K562 (cell line): ENCODE data around the gene FAM110D. TPM values are rescaled to one million over a fixed set of nuclear protein-coding genes. Genes with fewer than 3 reads are reported as not detected.
A peak's percentile ranks its signal among the peaks of the same experiment; 100 is the strongest.

Source experiments
- ETV1 ChIP-seq: fragments of 450-650 bp; conservative IDR thresholded peaks from 2 replicates; pipeline ENCODE4 v1.6.1; 2016; ENCODE audit warnings: missing genetic modification characterization, control low read depth, low read depth, missing compliant biosample characterization
- EWSR1 ChIP-seq: fragments of 450-650 bp; IDR thresholded peaks from 2 replicates; pipeline ENCODE4 v1.6.1; 2018; ENCODE audit warnings: borderline replicate concordance, mild to moderate bottlenecking, low read depth, moderate library complexity; ENCODE audit not compliant: partially characterized antibody
- ILF3 ChIP-seq: fragments of 450-650 bp; IDR thresholded peaks from 2 replicates; pipeline ENCODE4 v1.6.1; 2018; ENCODE audit warnings: antibody characterized with exemption, mild to moderate bottlenecking, moderate library complexity, borderline replicate concordance
- MEF2D ChIP-seq: conservative IDR thresholded peaks from 2 replicates; pipeline ENCODE4 v1.6.1; 2016; ENCODE audit warnings: low read depth, missing genetic modification characterization, missing compliant biosample characterization
- MEIS2 ChIP-seq: fragments of 450-650 bp; IDR thresholded peaks from 2 replicates; pipeline ENCODE4 v1.6.1; 2014; ENCODE audit warnings: mild to moderate bottlenecking; ENCODE audit not compliant: partially characterized antibody
- NRF1 ChIP-seq, 2 experiments: fragments of 450-650 bp; IDR thresholded peaks in 1 of 2; conservative IDR thresholded peaks in 1 of 2; 2 replicates each; pipeline ENCODE4 v1.6.1; 2014; ENCODE audit warnings: mild to moderate bottlenecking in 2 of 2
- PTBP1 ChIP-seq: fragments of 200-400 bp; formaldehyde crosslinking; IDR thresholded peaks from 2 replicates; pipeline ENCODE4 v1.6.1; 2017; ENCODE audit warnings: low read depth, low read length
- STAT5A ChIP-seq: IDR thresholded peaks from 2 replicates; pipeline ENCODE4 v1.6.1; 2012; ENCODE audit warnings: low read length, inconsistent platforms, borderline replicate concordance
- TCF7L2 ChIP-seq: fragments of 150-350 bp; IDR thresholded peaks from 2 replicates; pipeline ENCODE4 v1.6.1; 2016; ENCODE audit warnings: low read depth, mild to moderate bottlenecking, low read length, moderate library complexity
- ZNF232 ChIP-seq: sonication (generic); formaldehyde crosslinking; IDR thresholded peaks from 2 replicates; pipeline ENCODE4 v1.8.0; 2022; ENCODE audit warnings: mild to moderate bottlenecking, missing genetic modification reagents
- ZNF316 ChIP-seq: fragments of 450-650 bp; IDR thresholded peaks from 2 replicates; pipeline ENCODE4 v1.6.1; 2016
- polyA plus RNA-seq, 8 experiments: library from polyadenylated mRNA; depleted of rRNA in 4 of 8; stranded (reverse) in 5 of 8; unstranded in 3 of 8; fragments of >200 nt; fragmentation: Nextera tagmentation in 2 of 8; fragmentation: Illumina TruSeq in 1 of 8; extraction: Ambion mirVana in 2 of 8; extraction: Trizol in 1 of 8; gene quantifications; 2 replicates each; pipeline versions ENCODE4 v1.2.1 to v1.2.3, GENCODE V29; 2011 to 2014; ENCODE audit warnings: inconsistent platforms in 1 of 8, missing spikeins in 1 of 8
- total RNA-seq, 7 experiments: library from RNA; depleted of rRNA in 6 of 7; stranded (reverse); fragments of >200 nt in 6 of 7; fragmentation: Illumina TruSeq in 2 of 7; extraction: Trizol in 2 of 7; gene quantifications; 2 replicates each; pipeline versions ENCODE4 v1.2.1 to v1.2.3, GENCODE V29; 2011 to 2021; ENCODE audit warnings: low replicate concordance in 1 of 7
- TF ChIP-seq, protein P1 (sequence below): fragments of 450-650 bp; conservative IDR thresholded peaks from 2 replicates; pipeline ENCODE4 v1.6.1; 2016; ENCODE audit warnings: missing genetic modification characterization, low read depth, mild to moderate bottlenecking, control low read depth, missing compliant biosample characterization
- TF ChIP-seq, protein P2 (sequence below): sonication (generic); formaldehyde crosslinking; IDR thresholded peaks from 2 replicates; pipeline ENCODE4 v1.5.0; 2020; ENCODE audit warnings: missing genetic modification reagents
- TF ChIP-seq, protein P3 (sequence below): fragments of 200-600 bp; sonication (generic); IDR thresholded peaks from one replicate; pipeline ENCODE4 v1.6.1; 2012; ENCODE audit warnings: mild to moderate bottlenecking, low read depth, low read length, inconsistent platforms

The FAM110D gene
- total and polyA plus RNA-seq, 9 of the 15 experiments (the other 6 are each of a cell fraction or from before 2014, with no cell fraction given): 0.04 to 1.1 (median 0.33) TPM

DNA sequence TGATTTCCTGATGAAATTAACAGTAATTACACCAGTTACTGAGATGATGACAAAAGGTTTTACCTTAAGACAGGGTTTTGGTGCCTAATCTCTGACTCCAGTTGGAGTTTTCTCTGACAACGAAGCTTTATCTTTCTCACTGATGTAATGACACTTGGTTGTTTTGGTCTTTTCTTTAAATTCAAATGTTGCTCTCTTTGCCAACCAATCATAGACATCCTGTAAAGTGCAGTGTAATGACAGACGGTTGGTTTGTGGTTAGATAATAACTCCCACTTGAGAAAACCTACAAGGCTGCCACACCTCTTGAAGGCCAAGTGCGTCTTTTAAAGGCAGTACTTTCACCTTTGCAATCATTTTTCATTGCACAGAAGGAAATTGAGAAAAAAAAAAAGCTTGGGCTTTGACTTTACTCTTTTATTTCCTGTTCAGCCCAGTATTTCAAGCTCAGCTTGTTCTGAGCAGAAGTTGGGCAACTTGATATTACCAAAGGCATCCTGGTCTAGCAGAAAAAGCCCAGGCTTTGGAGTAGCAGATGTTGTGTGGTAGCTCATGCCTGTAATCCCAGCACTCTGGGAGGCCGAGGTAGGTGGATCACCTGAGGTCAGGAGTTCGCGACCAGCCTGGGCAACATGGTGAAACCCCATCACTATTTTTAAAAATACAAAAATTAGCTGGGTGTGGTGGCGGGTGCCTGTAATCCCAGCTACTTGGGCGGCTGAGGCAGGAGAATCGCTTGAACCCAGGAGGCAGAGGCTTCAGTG is 32.4 kb upstream of the FAM110D start (continued):
- TF ChIP-seq, protein P1, sequence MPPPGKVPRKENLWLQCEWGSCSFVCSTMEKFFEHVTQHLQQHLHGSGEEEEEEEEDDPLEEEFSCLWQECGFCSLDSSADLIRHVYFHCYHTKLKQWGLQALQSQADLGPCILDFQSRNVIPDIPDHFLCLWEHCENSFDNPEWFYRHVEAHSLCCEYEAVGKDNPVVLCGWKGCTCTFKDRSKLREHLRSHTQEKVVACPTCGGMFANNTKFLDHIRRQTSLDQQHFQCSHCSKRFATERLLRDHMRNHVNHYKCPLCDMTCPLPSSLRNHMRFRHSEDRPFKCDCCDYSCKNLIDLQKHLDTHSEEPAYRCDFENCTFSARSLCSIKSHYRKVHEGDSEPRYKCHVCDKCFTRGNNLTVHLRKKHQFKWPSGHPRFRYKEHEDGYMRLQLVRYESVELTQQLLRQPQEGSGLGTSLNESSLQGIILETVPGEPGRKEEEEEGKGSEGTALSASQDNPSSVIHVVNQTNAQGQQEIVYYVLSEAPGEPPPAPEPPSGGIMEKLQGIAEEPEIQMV (tag): 0 out of 2 replicates have a peak, but pooled peaks have one; percentile 17
- peak in 1 of 2 experiments; percentile 16; a peak in 1 of 4 replicates for TF ChIP-seq NRF1 (conservative IDR thresholded peaks at IDR 0.05 in 1 of 2, IDR thresholded peaks at IDR 0.05 in 1 of 2)
- no peak for TF ChIP-seq PTBP1
- TF ChIP-seq ILF3: peak; percentile 74; the same call in 1 of the 2 replicates
- TF ChIP-seq STAT5A: peak; percentile 89
- peak; percentile 57; the same call in 1 of the 2 replicates for TF ChIP-seq ETV1 (tag)
- TF ChIP-seq, protein P2, sequence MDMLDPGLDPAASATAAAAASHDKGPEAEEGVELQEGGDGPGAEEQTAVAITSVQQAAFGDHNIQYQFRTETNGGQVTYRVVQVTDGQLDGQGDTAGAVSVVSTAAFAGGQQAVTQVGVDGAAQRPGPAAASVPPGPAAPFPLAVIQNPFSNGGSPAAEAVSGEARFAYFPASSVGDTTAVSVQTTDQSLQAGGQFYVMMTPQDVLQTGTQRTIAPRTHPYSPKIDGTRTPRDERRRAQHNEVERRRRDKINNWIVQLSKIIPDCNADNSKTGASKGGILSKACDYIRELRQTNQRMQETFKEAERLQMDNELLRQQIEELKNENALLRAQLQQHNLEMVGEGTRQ (CRISPR knock-in tag): no peak
- TF ChIP-seq, protein P3, sequence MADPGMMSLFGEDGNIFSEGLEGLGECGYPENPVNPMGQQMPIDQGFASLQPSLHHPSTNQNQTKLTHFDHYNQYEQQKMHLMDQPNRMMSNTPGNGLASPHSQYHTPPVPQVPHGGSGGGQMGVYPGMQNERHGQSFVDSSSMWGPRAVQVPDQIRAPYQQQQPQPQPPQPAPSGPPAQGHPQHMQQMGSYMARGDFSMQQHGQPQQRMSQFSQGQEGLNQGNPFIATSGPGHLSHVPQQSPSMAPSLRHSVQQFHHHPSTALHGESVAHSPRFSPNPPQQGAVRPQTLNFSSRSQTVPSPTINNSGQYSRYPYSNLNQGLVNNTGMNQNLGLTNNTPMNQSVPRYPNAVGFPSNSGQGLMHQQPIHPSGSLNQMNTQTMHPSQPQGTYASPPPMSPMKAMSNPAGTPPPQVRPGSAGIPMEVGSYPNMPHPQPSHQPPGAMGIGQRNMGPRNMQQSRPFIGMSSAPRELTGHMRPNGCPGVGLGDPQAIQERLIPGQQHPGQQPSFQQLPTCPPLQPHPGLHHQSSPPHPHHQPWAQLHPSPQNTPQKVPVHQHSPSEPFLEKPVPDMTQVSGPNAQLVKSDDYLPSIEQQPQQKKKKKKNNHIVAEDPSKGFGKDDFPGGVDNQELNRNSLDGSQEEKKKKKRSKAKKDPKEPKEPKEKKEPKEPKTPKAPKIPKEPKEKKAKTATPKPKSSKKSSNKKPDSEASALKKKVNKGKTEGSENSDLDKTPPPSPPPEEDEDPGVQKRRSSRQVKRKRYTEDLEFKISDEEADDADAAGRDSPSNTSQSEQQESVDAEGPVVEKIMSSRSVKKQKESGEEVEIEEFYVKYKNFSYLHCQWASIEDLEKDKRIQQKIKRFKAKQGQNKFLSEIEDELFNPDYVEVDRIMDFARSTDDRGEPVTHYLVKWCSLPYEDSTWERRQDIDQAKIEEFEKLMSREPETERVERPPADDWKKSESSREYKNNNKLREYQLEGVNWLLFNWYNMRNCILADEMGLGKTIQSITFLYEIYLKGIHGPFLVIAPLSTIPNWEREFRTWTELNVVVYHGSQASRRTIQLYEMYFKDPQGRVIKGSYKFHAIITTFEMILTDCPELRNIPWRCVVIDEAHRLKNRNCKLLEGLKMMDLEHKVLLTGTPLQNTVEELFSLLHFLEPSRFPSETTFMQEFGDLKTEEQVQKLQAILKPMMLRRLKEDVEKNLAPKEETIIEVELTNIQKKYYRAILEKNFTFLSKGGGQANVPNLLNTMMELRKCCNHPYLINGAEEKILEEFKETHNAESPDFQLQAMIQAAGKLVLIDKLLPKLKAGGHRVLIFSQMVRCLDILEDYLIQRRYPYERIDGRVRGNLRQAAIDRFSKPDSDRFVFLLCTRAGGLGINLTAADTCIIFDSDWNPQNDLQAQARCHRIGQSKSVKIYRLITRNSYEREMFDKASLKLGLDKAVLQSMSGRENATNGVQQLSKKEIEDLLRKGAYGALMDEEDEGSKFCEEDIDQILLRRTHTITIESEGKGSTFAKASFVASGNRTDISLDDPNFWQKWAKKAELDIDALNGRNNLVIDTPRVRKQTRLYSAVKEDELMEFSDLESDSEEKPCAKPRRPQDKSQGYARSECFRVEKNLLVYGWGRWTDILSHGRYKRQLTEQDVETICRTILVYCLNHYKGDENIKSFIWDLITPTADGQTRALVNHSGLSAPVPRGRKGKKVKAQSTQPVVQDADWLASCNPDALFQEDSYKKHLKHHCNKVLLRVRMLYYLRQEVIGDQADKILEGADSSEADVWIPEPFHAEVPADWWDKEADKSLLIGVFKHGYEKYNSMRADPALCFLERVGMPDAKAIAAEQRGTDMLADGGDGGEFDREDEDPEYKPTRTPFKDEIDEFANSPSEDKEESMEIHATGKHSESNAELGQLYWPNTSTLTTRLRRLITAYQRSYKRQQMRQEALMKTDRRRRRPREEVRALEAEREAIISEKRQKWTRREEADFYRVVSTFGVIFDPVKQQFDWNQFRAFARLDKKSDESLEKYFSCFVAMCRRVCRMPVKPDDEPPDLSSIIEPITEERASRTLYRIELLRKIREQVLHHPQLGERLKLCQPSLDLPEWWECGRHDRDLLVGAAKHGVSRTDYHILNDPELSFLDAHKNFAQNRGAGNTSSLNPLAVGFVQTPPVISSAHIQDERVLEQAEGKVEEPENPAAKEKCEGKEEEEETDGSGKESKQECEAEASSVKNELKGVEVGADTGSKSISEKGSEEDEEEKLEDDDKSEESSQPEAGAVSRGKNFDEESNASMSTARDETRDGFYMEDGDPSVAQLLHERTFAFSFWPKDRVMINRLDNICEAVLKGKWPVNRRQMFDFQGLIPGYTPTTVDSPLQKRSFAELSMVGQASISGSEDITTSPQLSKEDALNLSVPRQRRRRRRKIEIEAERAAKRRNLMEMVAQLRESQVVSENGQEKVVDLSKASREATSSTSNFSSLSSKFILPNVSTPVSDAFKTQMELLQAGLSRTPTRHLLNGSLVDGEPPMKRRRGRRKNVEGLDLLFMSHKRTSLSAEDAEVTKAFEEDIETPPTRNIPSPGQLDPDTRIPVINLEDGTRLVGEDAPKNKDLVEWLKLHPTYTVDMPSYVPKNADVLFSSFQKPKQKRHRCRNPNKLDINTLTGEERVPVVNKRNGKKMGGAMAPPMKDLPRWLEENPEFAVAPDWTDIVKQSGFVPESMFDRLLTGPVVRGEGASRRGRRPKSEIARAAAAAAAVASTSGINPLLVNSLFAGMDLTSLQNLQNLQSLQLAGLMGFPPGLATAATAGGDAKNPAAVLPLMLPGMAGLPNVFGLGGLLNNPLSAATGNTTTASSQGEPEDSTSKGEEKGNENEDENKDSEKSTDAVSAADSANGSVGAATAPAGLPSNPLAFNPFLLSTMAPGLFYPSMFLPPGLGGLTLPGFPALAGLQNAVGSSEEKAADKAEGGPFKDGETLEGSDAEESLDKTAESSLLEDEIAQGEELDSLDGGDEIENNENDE: no peak
- TF ChIP-seq MEF2D (tag): peak; percentile 47; the same call in 1 of the 2 replicates
- TF ChIP-seq ZNF232 (CRISPR knock-in tag): no peak
- TF ChIP-seq MEIS2: peak; percentile 99
- peak; percentile 86 for TF ChIP-seq ZNF316
- TF ChIP-seq EWSR1: no peak
- TF ChIP-seq TCF7L2: no peak
